ENCODE results near the gene INPP4A.

INPP4A gene

GRCh38 chr2:98539056-98539735 is 94.5 kb downstream of the INPP4A start:
- no peaks in the 10 kb centered on the region for H3K27me3 ChIP-seq (ENCODE audit: insufficient read depth, poor library complexity, severe bottlenecking)
- H3K4me3 ChIP-seq (replicated peaks; ENCODE audit: insufficient read depth, low read length): no peak overlapping the region
- no peak overlapping the region for H3K27ac ChIP-seq (replicated peaks)
- no peak for DNase-seq (ENCODE audit: low read depth in 1 of 2, low spot score in 1 of 2)
- TF ChIP-seq SPI1 (IDR thresholded peaks at IDR 0.05; ENCODE audit: borderline replicate concordance, low read depth) (no peak), REST (IDR thresholded peaks at IDR 0.05; ENCODE audit: insufficient replicate concordance, low read depth) (no peak), POLR2AphosphoS5 (IDR thresholded peaks at IDR 0.05; ENCODE audit: low read depth) (no peak), CTCF (IDR thresholded peaks at IDR 0.05; ENCODE audit: insufficient read depth, low read length) (no peak), GABPA (IDR thresholded peaks at IDR 0.05; ENCODE audit: low read depth) (no peak)

- TF ChIP-seq POLR2AphosphoS5 (IDR thresholded peaks at IDR 0.05; ENCODE audit: low read depth) (no peak), GABPA (IDR thresholded peaks at IDR 0.05; ENCODE audit: low read depth) (no peak), SPI1 (IDR thresholded peaks at IDR 0.05; ENCODE audit: borderline replicate concordance, low read depth) (no peak), CTCF (IDR thresholded peaks at IDR 0.05; ENCODE audit: insufficient read depth, low read length) (no peak), REST (IDR thresholded peaks at IDR 0.05; ENCODE audit: insufficient replicate concordance, low read depth) (no peak)
- no peak overlapping the region for H3K4me3 ChIP-seq (replicated peaks; ENCODE audit: insufficient read depth, low read length)
- no peak overlapping the region for H3K27ac ChIP-seq (replicated peaks)
- H3K27me3 ChIP-seq (ENCODE audit: insufficient read depth, poor library complexity, severe bottlenecking): no peaks in the 10 kb centered on the region
- DNase-seq (ENCODE audit: low read depth in 1 of 2, low spot score in 1 of 2): no peak
These were observed 95.9 kb downstream of the INPP4A start for GRCh38 chr2:98540536-98540935.

- H3K27me3 ChIP-seq (ENCODE audit: insufficient read depth, poor library complexity, severe bottlenecking): no peaks in the 10 kb centered on the region
- 0 out of 2 replicates have a peak overlapping the region, but pooled peaks have one; percentile 3 for H3K27ac ChIP-seq (replicated peaks)
- no peak overlapping the region for H3K4me3 ChIP-seq (replicated peaks; ENCODE audit: insufficient read depth, low read length)
- no peak for DNase-seq (ENCODE audit: low read depth in 1 of 2, low spot score in 1 of 2)
- no peak for TF ChIP-seq CTCF (IDR thresholded peaks at IDR 0.05; ENCODE audit: insufficient read depth, low read length)
- no peak for TF ChIP-seq GABPA (IDR thresholded peaks at IDR 0.05; ENCODE audit: low read depth)
- no peak for TF ChIP-seq POLR2AphosphoS5 (IDR thresholded peaks at IDR 0.05; ENCODE audit: low read depth)
- TF ChIP-seq SPI1 (IDR thresholded peaks at IDR 0.05; ENCODE audit: borderline replicate concordance, low read depth): no peak
- no peak for TF ChIP-seq REST (IDR thresholded peaks at IDR 0.05; ENCODE audit: insufficient replicate concordance, low read depth)
These were observed 96.8 kb downstream of the INPP4A start for GRCh38 chr2:98541489-98541888.

Data from HL-60 (cell line).